ENCODE measurements around the gene UBASH3B.

GRCh38 chr11:122715548-122716440 lies 60.3 kb downstream of the UBASH3B start:
- no peak for TF ChIP-seq CTCF (IDR thresholded peaks at IDR 0.05)
- no peak for TF ChIP-seq POLR2AphosphoS5 (IDR thresholded peaks at IDR 0.05)
